Measurements from ENCODE around the gene KCTD19. TPM values are rescaled to one million over a fixed set of nuclear protein-coding genes. Genes with fewer than 3 reads are reported as not detected.
"Not testable (repeated sequence)": the region's sequence is repeated elsewhere in the genome, so short reads cannot be mapped to it uniquely, and the experiment has no call there.

The KCTD19 gene
- not detected for total RNA-seq
- polyA plus RNA-seq (2013, experiment 1 of 2): 0.08 TPM
- 0.10 TPM for polyA plus RNA-seq (2013, experiment 2 of 2)
- 0 to 0.99 (median 0) reads per million in 172 experiments for total RNA-seq

GRCh38 chr16:67326472-67327309 is at the start of gene KCTD19, which contains the start of gene LRRC36:
Gene KCTD19, minus strand, starts transcription at chr16:67326741. Its CDS starts 34 bp downstream, at chr16:67326707.
Gene LRRC36, plus strand, starts transcription at chr16:67326815. Its CDS starts 48 bp downstream, at chr16:67326863.
- Mint-ChIP-seq H3K9me3 (no peaks in the 10 kb centered on the region), H3K4me3 (peak within 1 kb of the TSS; percentile 72), H3K27ac (no peak within 1 kb of the TSS), H3K4me1 (ENCODE audit: low read depth) (peaks cover 10% of the 10 kb centered on the region), H3K27me3 (peaks cover 48% of the 10 kb centered on the region), H3K36me3 (ENCODE audit: low read depth) (no peaks in the 10 kb centered on the region)
- Histone ChIP-seq H3K9me3 (ENCODE audit: control insufficient read depth in 1 of 2, insufficient read depth in 1 of 2, low read length in 2 of 2) (no peaks in the 10 kb centered on the region), H3K4me3 (ENCODE audit: low read length) (peak within 1 kb of the TSS; percentile 55), H3K27ac (ENCODE audit: low read depth in 1 of 2, low read length in 2 of 2) (no peak within 1 kb of the TSS), H3K4me1 (ENCODE audit: insufficient read depth, low read length) (peaks cover 17% of the 10 kb centered on the region), H3K36me3 (ENCODE audit: insufficient read depth, low read length) (no peaks in the 10 kb centered on the region), H3K27me3 (ENCODE audit: control insufficient read depth in 1 of 2, insufficient read depth in 2 of 2, low read length in 2 of 2) (peaks cover 30 to 42% of the 10 kb centered on the region in 2 experiments)
- TF ChIP-seq, protein P1, sequence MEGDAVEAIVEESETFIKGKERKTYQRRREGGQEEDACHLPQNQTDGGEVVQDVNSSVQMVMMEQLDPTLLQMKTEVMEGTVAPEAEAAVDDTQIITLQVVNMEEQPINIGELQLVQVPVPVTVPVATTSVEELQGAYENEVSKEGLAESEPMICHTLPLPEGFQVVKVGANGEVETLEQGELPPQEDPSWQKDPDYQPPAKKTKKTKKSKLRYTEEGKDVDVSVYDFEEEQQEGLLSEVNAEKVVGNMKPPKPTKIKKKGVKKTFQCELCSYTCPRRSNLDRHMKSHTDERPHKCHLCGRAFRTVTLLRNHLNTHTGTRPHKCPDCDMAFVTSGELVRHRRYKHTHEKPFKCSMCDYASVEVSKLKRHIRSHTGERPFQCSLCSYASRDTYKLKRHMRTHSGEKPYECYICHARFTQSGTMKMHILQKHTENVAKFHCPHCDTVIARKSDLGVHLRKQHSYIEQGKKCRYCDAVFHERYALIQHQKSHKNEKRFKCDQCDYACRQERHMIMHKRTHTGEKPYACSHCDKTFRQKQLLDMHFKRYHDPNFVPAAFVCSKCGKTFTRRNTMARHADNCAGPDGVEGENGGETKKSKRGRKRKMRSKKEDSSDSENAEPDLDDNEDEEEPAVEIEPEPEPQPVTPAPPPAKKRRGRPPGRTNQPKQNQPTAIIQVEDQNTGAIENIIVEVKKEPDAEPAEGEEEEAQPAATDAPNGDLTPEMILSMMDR (IDR thresholded peaks at IDR 0.05): peak; percentile 41
- ATAC-seq (ENCODE audit: poor library complexity): peak; percentile 48
- CTCF ChIA-PET: interaction anchor here (0.6 to 1.1 kb wide), 3 partner anchors 21 to 101 kb away, joined by 3 to 5 read pairs (median 3); no protein-coding TSS in a partner anchor
- DNase-seq: peak in 12 of 14 experiments; percentile 8 to 60 (median 31)
- POLR2A ChIA-PET: no interaction called here
- intact Hi-C loops (cut with DNase I, micrococcal nuclease): no loop called here

GRCh38 chr16:67376012-67376411 is 49.5 kb upstream of the KCTD19 start:
- intact Hi-C loops (cut with DNase I, micrococcal nuclease); H3K4me3 Mint-ChIP-seq; H3K36me3 ChIP-seq (ENCODE audit: insufficient read depth, low read length); H3K4me1 ChIP-seq (ENCODE audit: insufficient read depth, low read length); H3K27ac Mint-ChIP-seq; DNase-seq; H3K9me3 Mint-ChIP-seq; ATAC-seq (ENCODE audit: poor library complexity); H3K4me3 ChIP-seq (ENCODE audit: low read length); CTCF ChIA-PET; H3K36me3 Mint-ChIP-seq (ENCODE audit: low read depth); H3K9me3 ChIP-seq (ENCODE audit: control insufficient read depth in 1 of 2, insufficient read depth in 1 of 2, low read length in 2 of 2); H3K4me1 Mint-ChIP-seq (ENCODE audit: low read depth); H3K27me3 ChIP-seq (ENCODE audit: control insufficient read depth in 1 of 2, insufficient read depth in 2 of 2, low read length in 2 of 2); H3K27ac ChIP-seq (ENCODE audit: low read depth in 1 of 2, low read length in 2 of 2): not testable (repeated sequence)
- POLR2A ChIA-PET: interaction anchor here (1.0 kb wide), 1 partner anchor 10 kb away, joined by 3 read pairs; no protein-coding TSS in a partner anchor
- H3K27me3 Mint-ChIP-seq: peaks cover 15% of the 10 kb centered on the region

- H3K4me1 Mint-ChIP-seq (ENCODE audit: low read depth): no peaks in the 10 kb centered on the region
- Histone ChIP-seq H3K4me1 (ENCODE audit: insufficient read depth, low read length) (no peaks in the 10 kb centered on the region), H3K27me3 (ENCODE audit: control insufficient read depth in 1 of 2, insufficient read depth in 2 of 2, low read length in 2 of 2) (no peaks in the 10 kb centered on the region), H3K4me3 (ENCODE audit: low read length) (no peak overlapping the region), H3K36me3 (ENCODE audit: insufficient read depth, low read length) (no peaks in the 10 kb centered on the region), H3K27ac (ENCODE audit: low read depth in 1 of 2, low read length in 2 of 2) (no peak overlapping the region), H3K9me3 (ENCODE audit: control insufficient read depth in 1 of 2, insufficient read depth in 1 of 2, low read length in 2 of 2) (no peaks in the 10 kb centered on the region)
- intact Hi-C loops (cut with DNase I, micrococcal nuclease): no loop called here
- TF ChIP-seq, protein P1 (IDR thresholded peaks at IDR 0.05): no peak
- ATAC-seq (ENCODE audit: poor library complexity) (no peak), DNase-seq (no peak)
- H3K36me3 Mint-ChIP-seq (ENCODE audit: low read depth): no peaks in the 10 kb centered on the region
- no peaks in the 10 kb centered on the region for H3K9me3 Mint-ChIP-seq
- H3K27me3 Mint-ChIP-seq: peaks cover 15% of the 10 kb centered on the region
- CTCF ChIA-PET: no interaction called here
- POLR2A ChIA-PET: interaction anchor here (0.6 to 1.0 kb wide), 2 partner anchors 8 to 12 kb away, joined by 3 read pairs; no protein-coding TSS in a partner anchor
- H3K4me3 Mint-ChIP-seq: no peak overlapping the region
- no peak overlapping the region for H3K27ac Mint-ChIP-seq
Measured at GRCh38 chr16:67372664-67373063, 46.1 kb upstream of the KCTD19 start.

Data from CD4-positive, alpha-beta T cell (primary cell).